Measurements from ENCODE around the gene NCAPD3.

Gene NCAPD3

DNA sequence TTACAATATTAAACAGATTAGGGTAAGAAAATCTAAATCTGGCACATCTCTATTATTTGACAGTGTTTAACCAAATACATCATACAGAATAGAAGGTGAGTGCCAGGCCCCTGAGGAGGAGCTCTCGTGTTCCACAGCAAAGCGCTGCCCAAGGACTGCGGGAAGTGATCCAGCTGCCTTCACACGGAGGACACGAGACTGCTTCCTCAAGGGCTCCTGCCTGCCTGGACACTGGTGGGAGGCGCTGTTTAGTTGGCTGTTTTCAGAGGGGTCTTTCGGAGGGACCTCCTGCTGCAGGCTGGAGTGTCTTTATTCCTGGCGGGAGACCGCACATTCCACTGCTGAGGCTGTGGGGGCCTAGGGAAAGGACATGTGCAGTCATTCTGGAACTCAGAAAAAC lies 71.1 kb downstream of the NCAPD3 start:
- no peak overlapping the region for H3K27ac Mint-ChIP-seq
- H3K4me1 Mint-ChIP-seq (ENCODE audit: low read depth) = peaks cover 1% of the 10 kb centered on the region
- H3K27me3 Mint-ChIP-seq (ENCODE audit: low read depth) = no peaks in the 10 kb centered on the region

DNA sequence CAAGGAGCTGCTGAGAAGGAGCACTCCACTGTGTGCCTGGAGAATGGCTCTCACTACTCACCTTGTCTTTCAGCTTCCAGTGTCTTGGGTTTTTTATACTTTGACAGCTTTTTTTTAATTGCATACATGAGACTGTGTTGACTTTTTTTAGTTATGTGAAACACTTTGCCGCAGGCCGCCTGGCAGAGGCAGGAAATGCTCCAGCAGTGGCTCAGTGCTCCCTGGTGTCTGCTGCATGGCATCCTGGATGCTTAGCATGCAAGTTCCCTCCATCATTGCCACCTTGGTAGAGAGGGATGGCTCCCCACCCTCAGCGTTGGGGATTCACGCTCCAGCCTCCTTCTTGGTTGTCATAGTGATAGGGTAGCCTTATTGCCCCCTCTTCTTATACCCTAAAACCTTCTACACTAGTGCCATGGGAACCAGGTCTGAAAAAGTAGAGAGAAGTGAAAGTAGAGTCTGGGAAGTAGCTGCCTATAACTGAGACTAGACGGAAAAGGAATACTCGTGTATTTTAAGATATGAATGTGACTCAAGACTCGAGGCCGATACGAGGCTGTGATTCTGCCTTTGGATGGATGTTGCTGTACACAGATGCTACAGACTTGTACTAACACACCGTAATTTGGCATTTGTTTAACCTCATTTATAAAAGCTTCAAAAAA lies 72.6 kb downstream of the NCAPD3 start:
- Mint-ChIP-seq H3K9me3 (no peaks in the 10 kb centered on the region), H3K27ac (no peak overlapping the region), H3K36me3 (ENCODE audit: low read depth) (peaks cover 39% of the 10 kb centered on the region), H3K27me3 (ENCODE audit: low read depth) (no peaks in the 10 kb centered on the region), H3K4me3 (no peak overlapping the region), H3K4me1 (ENCODE audit: low read depth) (peaks cover 1% of the 10 kb centered on the region)
- no peak for DNase-seq (ENCODE audit: low spot score)

More for the DNA sequence above, 71.1 kb downstream of the NCAPD3 start:
- Mint-ChIP-seq H3K4me3 (no peak overlapping the region), H3K36me3 (ENCODE audit: low read depth) (peaks cover 52% of the 10 kb centered on the region), H3K9me3 (no peaks in the 10 kb centered on the region)
- no peak for DNase-seq (ENCODE audit: low spot score)

DNA sequence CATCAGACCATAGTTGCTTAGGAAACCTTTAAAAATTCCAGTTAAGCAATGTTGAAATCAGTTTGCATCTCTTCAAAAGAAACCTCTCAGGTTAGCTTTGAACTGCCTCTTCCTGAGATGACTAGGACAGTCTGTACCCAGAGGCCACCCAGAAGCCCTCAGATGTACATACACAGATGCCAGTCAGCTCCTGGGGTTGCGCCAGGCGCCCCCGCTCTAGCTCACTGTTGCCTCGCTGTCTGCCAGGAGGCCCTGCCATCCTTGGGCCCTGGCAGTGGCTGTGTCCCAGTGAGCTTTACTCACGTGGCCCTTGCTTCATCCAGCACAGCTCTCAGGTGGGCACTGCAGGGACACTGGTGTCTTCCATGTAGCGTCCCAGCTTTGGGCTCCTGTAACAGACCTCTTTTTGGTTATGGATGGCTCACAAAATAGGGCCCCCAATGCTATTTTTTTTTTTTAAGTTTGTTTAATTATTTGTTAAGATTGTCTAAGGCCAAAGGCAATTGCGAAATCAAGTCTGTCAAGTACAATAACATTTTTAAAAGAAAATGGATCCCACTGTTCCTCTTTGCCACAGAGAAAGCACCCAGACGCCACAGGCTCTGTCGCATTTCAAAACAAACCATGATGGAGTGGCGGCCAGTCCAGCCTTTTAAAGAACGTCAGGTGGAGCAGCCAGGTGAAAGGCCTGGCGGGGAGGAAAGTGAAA lies 73.4 kb downstream of the NCAPD3 start:
- no peaks in the 10 kb centered on the region for H3K27me3 Mint-ChIP-seq (ENCODE audit: low read depth)
- DNase-seq (ENCODE audit: low spot score) = no peak

DNA sequence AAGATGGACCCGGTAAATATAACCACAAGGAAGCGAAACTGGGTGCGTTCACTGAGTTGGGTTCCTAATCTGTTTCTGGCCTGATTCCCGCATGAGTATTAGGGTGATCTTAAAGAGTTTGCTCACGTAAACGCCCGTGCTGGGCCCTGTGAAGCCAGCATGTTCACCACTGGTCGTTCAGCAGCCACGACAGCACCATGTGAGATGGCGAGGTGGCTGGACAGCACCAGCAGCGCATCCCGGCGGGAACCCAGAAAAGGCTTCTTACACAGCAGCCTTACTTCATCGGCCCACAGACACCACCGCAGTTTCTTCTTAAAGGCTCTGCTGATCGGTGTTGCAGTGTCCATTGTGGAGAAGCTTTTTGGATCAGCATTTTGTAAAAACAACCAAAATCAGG lies 74.4 kb downstream of the NCAPD3 start:
- Mint-ChIP-seq H3K4me3 (no peak overlapping the region), H3K27me3 (ENCODE audit: low read depth) (no peaks in the 10 kb centered on the region), H3K27ac (no peak overlapping the region)

More for the DNA sequence above, 73.4 kb downstream of the NCAPD3 start:
- Mint-ChIP-seq H3K36me3 (ENCODE audit: low read depth) (peaks cover 32% of the 10 kb centered on the region), H3K9me3 (no peaks in the 10 kb centered on the region), H3K4me1 (ENCODE audit: low read depth) (peaks cover 1% of the 10 kb centered on the region), H3K4me3 (no peak overlapping the region), H3K27ac (no peak overlapping the region)

DNA sequence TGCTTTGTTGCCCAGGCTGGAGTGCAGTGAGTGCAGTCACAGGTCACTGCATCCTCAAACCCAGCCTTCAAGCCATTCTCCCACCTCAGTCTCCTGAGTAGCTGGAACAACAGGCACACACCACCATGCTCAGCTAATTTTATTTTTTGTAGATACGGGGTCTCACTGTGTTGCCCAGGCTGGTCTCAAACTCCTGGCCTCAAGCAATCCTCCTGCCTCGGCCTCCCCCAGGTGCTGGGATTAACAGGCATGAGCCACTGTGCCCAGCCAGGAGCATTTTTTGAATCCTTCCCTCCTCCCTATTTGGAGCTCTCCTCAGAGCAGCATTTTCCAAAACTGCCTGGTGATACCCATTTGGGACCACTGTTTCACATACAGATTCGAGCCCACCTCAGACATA lies 77.2 kb downstream of the NCAPD3 start:
- no peak for DNase-seq (ENCODE audit: low spot score)
- Mint-ChIP-seq H3K36me3 (ENCODE audit: low read depth) (peaks cover 11% of the 10 kb centered on the region), H3K4me3 (no peak overlapping the region), H3K27ac (no peak overlapping the region), H3K9me3 (no peaks in the 10 kb centered on the region), H3K4me1 (ENCODE audit: low read depth) (peaks cover 9% of the 10 kb centered on the region), H3K27me3 (ENCODE audit: low read depth) (no peaks in the 10 kb centered on the region)

More for the DNA sequence above, 74.4 kb downstream of the NCAPD3 start:
- Mint-ChIP-seq H3K9me3 (no peaks in the 10 kb centered on the region), H3K36me3 (ENCODE audit: low read depth) (peaks cover 24% of the 10 kb centered on the region), H3K4me1 (ENCODE audit: low read depth) (peaks cover 2% of the 10 kb centered on the region)
- no peak for DNase-seq (ENCODE audit: low spot score)

DNA sequence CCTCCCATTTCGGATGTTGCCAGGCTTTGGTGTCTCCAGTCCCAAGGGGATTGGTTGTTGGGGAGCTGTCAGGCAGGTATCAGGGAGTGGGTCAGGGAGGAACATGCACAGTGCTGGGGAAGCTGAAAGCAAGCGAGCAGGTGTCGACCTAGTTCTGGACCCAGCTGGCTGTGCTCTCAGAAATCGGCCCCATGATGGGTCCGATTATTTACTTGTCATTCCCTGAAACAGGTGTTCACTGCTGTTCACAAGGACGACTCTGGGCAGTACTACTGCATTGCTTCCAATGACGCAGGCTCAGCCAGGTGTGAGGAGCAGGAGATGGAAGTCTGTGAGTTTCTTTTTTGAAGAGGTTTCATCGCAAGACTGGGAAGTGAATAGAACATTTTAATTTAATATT lies 78.1 kb downstream of the NCAPD3 start:
- peaks cover 9% of the 10 kb centered on the region for H3K4me1 Mint-ChIP-seq (ENCODE audit: low read depth)
- no peaks in the 10 kb centered on the region for H3K27me3 Mint-ChIP-seq (ENCODE audit: low read depth)
- no peak overlapping the region for H3K27ac Mint-ChIP-seq
- no peak for DNase-seq (ENCODE audit: low spot score)
- H3K9me3 Mint-ChIP-seq = no peaks in the 10 kb centered on the region
- H3K36me3 Mint-ChIP-seq (ENCODE audit: low read depth) = peaks cover 4% of the 10 kb centered on the region
- H3K4me3 Mint-ChIP-seq = no peak overlapping the region

DNA sequence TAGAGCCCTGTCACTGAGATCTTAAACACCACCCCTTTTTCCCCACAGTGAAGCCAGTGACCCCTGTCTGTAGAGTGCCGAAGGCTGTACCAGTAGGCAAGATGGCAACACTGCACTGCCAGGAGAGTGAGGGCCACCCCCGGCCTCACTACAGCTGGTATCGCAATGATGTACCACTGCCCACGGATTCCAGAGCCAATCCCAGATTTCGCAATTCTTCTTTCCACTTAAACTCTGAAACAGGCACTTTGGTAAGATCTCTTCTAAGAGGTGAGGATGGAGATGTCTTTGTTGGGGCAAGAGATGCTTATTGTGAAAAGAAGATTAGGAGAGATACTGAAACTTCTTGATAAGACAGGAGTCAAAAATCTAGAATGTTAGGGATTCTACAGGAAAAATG lies 79.0 kb downstream of the NCAPD3 start:
- peaks cover 9% of the 10 kb centered on the region for H3K4me1 Mint-ChIP-seq (ENCODE audit: low read depth)
- H3K36me3 Mint-ChIP-seq (ENCODE audit: low read depth) = peaks cover 1% of the 10 kb centered on the region
- no peaks in the 10 kb centered on the region for H3K9me3 Mint-ChIP-seq
- no peak overlapping the region for H3K27ac Mint-ChIP-seq
- H3K4me3 Mint-ChIP-seq = no peak overlapping the region
- no peak for DNase-seq (ENCODE audit: low spot score)
- H3K27me3 Mint-ChIP-seq (ENCODE audit: low read depth) = no peaks in the 10 kb centered on the region

DNA sequence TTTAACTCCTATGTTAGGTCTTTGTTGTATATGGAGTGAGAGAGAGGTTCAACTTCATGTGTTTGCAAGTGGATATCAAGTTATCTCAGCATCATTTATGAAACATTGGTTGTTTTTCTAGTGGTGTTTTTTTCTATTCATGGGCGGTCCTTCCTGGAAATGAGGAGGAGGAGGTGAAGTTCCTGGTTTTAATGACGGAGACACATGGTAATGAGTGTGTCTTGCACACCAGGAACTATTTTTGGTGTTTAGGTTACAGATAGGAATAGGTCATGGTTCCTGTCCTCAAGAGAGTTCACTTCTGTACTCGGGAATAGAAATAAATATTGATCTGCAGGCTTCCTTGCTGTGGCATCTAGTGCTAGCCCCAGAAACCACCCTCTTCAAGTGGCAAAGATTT lies 80.0 kb downstream of the NCAPD3 start:
- Mint-ChIP-seq H3K9me3 (no peaks in the 10 kb centered on the region), H3K27me3 (ENCODE audit: low read depth) (no peaks in the 10 kb centered on the region), H3K4me3 (no peak overlapping the region), H3K36me3 (ENCODE audit: low read depth) (peaks cover 1% of the 10 kb centered on the region), H3K27ac (no peak overlapping the region), H3K4me1 (ENCODE audit: low read depth) (peaks cover 10% of the 10 kb centered on the region)
- DNase-seq (ENCODE audit: low spot score) = no peak

DNA sequence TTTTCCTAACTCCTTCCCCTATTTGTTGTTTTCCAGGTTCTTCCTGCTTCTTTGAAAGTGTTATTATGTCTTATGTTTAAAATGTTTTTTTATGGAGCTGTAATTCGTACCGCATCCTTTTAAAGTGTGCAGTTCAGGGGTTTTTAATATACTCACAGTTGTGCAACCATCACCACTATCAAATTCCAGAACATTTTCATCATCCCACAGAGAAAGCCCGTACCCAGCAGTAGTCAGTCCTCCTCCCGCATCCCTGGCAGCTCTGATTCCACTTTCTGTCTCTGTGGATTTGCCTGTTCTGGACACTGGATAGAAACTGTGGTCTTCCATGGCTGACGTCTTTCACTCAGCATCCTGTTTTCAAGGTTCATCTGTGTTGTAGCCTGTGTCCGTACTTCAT lies 81.2 kb downstream of the NCAPD3 start:
- Mint-ChIP-seq H3K4me3 (no peak overlapping the region), H3K27ac (no peak overlapping the region), H3K4me1 (ENCODE audit: low read depth) (peaks cover 10% of the 10 kb centered on the region), H3K36me3 (ENCODE audit: low read depth) (peaks cover 1% of the 10 kb centered on the region), H3K9me3 (no peaks in the 10 kb centered on the region), H3K27me3 (ENCODE audit: low read depth) (no peaks in the 10 kb centered on the region)
- DNase-seq (ENCODE audit: low spot score) = no peak

DNA sequence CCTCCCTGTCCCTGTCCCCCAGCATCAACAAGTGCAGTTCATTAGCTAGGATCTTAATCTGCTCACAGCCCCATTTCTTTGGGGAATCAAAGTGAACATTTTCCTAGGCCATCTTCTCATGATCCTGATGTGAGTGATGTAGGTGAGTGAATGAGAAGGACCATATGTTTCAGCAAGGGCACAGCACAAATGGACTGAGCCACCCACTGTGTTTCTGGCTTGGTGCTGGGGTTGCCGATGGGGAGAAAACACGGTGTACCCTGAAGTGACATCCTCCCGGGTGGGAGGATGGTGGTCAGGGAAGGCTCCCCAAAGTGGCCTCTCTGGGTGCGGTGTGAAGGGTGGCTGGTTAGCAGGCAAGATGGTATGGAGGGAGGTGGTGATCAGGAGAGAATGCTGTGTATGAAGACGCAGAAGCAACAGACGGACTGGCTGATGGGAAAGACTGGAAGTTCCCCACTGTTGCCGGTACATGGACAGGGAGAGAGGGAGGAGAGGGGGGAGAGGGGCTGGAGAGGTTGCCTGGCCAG lies 82.7 kb downstream of the NCAPD3 start:
- DNase-seq (ENCODE audit: low spot score) = no peak
- Mint-ChIP-seq H3K27ac (no peak overlapping the region), H3K9me3 (no peaks in the 10 kb centered on the region), H3K4me1 (ENCODE audit: low read depth) (peaks cover 10% of the 10 kb centered on the region), H3K36me3 (ENCODE audit: low read depth) (peaks cover 1% of the 10 kb centered on the region), H3K4me3 (no peak overlapping the region), H3K27me3 (ENCODE audit: low read depth) (no peaks in the 10 kb centered on the region)

DNA sequence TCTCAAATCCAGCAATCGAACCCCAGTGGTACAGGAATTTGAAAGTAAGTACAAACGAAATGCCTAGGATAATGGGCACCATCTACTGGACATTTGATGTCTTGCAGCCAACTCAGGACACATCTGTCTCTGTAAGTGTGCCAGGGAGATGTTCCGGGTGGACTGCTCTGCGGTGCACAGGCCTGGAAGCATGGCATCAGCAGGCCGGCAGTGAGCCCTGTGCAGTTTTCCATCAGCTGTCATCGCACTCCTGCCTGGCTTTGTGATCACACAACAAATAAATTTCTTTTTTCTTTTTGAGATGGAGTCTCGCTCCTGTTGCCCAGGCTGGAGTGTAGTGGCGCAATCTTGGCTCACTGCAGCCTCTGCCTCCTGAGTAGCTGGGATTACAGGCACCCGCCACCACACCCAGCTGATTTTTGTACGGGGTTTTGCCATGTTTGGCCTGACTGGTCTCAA lies 83.9 kb downstream of the NCAPD3 start:
- no peak overlapping the region for H3K4me3 Mint-ChIP-seq

DNA sequence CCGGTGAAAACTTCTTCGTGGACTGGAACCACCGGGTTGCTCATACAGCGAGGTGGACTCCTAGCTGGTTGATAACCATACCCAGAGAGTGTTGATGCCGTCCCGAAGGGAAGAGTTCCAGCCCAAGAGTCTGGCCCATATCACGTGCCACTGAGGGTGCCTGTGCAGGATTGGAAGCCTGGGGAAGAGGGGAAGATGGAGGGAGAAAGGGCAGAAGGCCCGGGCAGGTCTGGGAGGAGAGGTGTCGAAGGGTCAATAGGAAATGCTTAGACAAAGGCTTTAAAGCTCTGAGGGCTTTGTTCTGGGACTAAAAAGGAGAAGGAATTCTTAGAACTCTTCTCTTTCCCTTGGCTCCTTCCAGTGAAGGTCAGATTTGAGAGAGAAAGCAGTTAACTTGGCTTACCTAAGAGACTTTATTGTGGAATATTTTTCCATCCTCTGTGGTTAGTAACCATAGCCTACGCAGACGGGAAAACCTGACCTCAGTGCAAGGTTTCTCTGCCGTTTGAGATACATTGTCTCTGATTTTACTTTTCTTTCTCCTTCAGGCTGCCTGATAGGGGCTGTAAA lies 84.4 kb downstream of the NCAPD3 start:
- Mint-ChIP-seq H3K36me3 (ENCODE audit: low read depth) (peaks cover 1% of the 10 kb centered on the region), H3K9me3 (no peaks in the 10 kb centered on the region), H3K27ac (no peak overlapping the region), H3K4me3 (no peak overlapping the region), H3K27me3 (ENCODE audit: low read depth) (peaks cover 2% of the 10 kb centered on the region), H3K4me1 (ENCODE audit: low read depth) (peaks cover 10% of the 10 kb centered on the region)
- no peak for DNase-seq (ENCODE audit: low spot score)

More for the DNA sequence above, 83.9 kb downstream of the NCAPD3 start:
- peaks cover 1% of the 10 kb centered on the region for H3K36me3 Mint-ChIP-seq (ENCODE audit: low read depth)
- peaks cover 10% of the 10 kb centered on the region for H3K4me1 Mint-ChIP-seq (ENCODE audit: low read depth)
- no peaks in the 10 kb centered on the region for H3K9me3 Mint-ChIP-seq
- DNase-seq (ENCODE audit: low spot score) = no peak
- H3K27ac Mint-ChIP-seq = no peak overlapping the region
- peaks cover under 1% of the 10 kb centered on the region for H3K27me3 Mint-ChIP-seq (ENCODE audit: low read depth)

DNA sequence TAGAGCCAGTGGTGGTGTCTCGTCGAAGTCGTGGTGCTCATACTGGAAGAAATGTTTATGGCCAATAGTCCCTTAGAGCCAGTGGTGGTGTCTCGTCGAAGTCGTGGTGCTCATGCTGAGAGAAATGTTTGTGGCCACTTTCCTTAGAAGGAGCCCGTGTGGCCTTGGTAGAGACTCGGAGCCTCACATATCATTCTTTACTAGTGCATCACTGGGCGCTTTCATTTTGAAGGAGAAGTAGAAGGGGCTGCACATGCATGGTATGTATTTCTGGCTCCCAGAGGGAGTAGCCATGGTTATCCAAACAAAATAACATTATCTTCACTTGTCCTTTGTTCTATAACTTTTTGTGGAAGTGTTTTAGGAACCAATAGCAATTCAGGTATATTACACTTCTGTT lies 85.4 kb downstream of the NCAPD3 start:
- peaks cover 1% of the 10 kb centered on the region for H3K4me1 Mint-ChIP-seq (ENCODE audit: low read depth)
- H3K4me3 Mint-ChIP-seq = no peak overlapping the region
- no peaks in the 10 kb centered on the region for H3K36me3 Mint-ChIP-seq (ENCODE audit: low read depth)
- peaks cover 4% of the 10 kb centered on the region for H3K9me3 Mint-ChIP-seq
- no peak for DNase-seq (ENCODE audit: low spot score)
- peaks cover 8% of the 10 kb centered on the region for H3K27me3 Mint-ChIP-seq (ENCODE audit: low read depth)
- no peak overlapping the region for H3K27ac Mint-ChIP-seq

DNA sequence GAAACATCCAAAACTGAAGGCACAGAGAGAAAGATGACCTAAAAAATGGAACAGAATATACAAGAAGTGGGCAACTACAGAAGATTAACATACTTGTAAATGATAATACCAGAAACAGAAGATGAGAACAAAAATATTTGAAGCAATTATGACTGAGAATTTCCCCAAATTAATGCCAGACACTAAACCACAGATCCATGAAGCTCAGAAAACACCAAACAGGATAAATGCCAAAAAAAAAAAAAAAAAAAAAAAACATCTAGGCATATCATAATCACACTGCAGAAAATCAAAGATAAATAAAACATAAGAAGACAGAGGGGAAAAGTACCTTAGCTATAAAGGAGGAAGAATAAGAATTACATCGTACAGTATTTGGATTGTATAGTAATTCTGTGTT lies 89.6 kb downstream of the NCAPD3 start:
- Mint-ChIP-seq H3K27ac (no peak overlapping the region), H3K4me1 (ENCODE audit: low read depth) (no peaks in the 10 kb centered on the region), H3K9me3 (peaks cover 19% of the 10 kb centered on the region), H3K4me3 (no peak overlapping the region), H3K27me3 (ENCODE audit: low read depth) (peaks cover 12% of the 10 kb centered on the region), H3K36me3 (ENCODE audit: low read depth) (peaks cover 10% of the 10 kb centered on the region)
- DNase-seq (ENCODE audit: low spot score) = no peak
